A204.1 (cell line): ENCODE results near the gene GNAZ.
"Not testable (repeated sequence)": the region's sequence is repeated elsewhere in the genome, so short reads cannot be mapped to it uniquely, and the experiment has no call there.

Experiments
- FAIRE-seq: peaks from 2 replicates; lab custom pipeline; 2012; peaks lifted over from hg19 to GRCh38; lab: Jason Lieb, UNC

GNAZ gene

GRCh38 chr22:23044570-23044969, 25.7 kb upstream of the GNAZ start:
- FAIRE-seq: no peak

DNA sequence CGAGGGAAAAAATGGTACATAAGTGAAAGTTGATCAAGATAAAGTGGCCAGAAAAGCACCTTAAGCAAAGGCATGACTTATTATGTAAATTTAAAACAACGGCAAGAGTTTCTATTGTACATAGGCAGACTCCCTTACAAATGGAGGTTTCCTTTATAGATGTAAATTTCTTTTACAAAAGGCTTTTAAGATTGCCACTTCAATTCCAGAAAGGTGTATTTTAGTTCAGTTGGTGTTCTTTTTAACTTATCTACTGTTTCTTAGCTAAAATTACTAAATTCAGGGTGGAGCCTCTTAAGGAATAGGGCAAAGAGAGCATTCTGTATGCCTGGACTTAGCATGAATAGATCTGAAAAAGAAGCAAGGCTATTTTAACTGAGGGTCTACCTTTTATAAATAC, 24.9 kb upstream of the GNAZ start:
- FAIRE-seq: no peak

DNA sequence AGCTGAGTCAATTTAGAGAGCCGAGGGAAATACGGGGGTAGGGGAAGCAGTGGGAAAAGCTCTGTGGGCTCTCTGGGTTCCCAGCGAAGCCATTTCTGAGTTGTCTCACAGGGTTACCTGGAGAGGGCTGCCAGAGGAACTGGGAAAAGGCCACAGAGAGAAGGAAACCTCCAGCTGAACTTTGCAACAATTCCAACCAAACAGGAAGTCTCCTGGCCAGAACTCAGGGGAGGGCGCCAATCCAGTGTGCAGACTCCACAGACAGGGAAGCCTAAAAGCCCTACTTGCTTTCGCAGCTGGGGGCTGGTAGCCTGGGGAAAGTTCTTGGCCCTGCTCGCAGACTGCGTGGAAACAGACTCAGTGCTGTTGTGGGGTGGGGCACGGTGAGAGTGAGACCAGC, 23.1 kb upstream of the GNAZ start:
- no peak for FAIRE-seq

- no peak for FAIRE-seq
Observed at GRCh38 chr22:23047742-23048141, 22.6 kb upstream of the GNAZ start.

GRCh38 chr22:23050546-23050945, 19.8 kb upstream of the GNAZ start:
- not testable (repeated sequence) for FAIRE-seq

DNA sequence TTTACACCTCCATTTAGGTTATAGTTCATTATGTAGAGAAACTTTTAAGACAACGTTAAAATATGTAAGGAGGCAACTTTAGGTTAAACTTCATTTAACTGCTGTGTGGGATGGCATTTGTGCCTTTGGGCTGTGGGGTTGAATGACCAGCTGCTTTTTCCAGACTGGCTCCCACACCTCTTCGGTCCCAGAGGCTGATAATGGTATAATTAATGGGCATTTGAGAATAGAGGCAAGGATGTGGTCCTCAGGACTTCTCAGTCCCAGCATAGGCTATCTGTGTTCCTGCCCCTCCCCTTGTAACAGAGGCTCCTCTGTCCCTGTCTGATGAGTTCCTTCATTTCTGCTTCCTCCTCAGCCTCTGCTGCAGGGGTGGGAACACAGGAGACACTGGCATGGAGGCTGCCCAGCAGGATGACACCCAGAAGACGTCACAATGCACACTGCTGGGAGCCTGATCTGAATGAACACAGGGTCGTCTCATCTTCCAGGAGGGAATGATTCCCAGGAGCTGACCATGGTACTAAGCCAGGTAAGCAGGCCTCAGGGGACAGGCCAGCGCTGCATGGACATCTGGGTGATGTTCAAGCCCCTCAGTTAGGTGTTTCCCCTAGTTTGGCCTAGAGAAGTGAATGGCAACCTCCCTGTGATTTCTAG, 17.1 kb upstream of the GNAZ start:
- no peak for FAIRE-seq

- FAIRE-seq: no peak
Observed at GRCh38 chr22:23053912-23054530, 16.3 kb upstream of the GNAZ start.

DNA sequence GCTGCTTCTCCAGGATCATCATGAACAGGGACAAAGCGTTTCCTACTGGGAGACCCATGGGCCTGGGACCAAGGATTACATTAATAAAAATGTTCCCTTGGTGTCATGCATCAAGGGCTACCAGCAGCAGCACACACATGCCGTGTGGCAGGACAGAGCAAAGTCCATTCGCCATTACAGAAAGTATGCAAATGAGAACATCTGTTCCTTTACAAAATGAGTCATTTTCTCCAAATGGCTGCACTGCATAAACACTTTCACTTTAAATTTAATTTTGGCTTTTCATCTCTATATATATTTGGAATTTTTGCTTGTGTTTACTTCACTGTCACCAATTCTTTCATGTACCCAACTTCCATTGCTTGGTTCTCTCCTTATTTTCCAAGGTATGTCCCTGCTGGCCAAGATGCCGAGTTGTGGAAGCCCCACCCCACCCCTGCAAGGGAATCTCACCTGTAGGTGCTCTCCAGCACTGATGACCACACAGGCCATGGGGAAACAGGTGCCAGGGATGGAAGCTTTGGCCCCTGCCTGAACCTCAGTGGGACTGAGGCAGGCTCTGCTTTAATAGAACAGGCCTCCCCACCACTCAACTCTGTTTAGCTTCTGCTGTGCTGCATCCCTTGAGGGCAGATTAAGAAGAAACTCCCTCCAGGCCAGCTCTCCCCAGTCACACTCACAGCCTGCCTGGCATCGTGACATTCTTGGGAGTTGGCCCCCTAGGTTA, 15.6 kb upstream of the GNAZ start:
- FAIRE-seq: no peak

DNA sequence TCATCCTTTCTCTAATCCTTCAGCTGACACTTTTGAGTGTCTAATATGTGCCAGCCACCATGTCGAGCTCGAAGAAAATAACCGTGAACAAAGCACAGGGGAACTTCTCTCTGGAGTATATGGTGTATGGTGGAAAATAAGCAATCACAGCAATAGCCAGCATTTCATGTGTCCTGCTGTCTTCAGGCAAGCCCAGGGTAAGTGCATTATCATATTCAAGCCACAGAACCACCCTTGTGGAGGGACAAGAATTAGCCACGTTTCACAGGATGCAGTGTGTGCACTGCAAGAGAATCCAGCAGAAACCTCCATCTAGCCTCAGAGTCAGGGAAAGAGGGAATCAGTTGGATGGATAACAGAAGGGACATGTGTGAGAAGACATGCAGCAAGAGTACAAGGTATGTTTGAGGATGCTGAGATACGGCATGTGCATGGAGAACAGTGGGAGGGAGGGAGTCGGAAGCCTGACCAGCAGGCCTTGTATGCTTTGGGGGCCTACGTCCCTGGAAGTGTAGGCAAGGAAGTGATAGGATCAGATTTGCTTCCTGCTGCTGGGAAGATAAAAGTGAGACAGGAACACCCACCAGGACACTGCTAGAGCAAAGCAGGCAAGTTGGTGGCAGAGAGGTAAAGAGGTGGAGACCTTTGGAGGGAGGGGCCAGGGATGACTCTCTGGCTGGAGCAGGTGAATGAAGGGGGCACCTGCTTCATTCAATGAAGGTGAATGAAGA, 14.7 kb upstream of the GNAZ start:
- no peak for FAIRE-seq

GRCh38 chr22:23057331-23057730, 13.0 kb upstream of the GNAZ start:
- FAIRE-seq: no peak

DNA sequence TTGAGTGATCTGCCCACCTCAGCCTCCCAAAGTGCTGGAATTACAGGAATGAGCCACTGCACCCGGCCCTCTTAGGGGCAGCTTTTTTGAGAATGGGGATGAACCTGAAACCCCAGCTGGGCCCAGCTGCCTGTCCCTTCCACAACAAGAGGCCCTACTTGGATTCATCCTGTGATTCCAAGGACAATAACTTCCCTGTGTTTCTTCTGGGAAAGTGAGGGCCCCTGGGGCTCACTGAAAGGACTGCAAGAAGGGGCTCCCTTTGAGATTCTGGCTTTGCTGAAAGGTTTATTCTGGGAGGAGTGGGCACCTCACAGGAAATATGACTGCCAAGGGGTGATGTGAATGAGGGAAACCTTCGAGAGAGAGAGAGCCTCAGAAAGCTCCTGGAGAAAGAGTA, 12.3 kb upstream of the GNAZ start:
- no peak for FAIRE-seq

DNA sequence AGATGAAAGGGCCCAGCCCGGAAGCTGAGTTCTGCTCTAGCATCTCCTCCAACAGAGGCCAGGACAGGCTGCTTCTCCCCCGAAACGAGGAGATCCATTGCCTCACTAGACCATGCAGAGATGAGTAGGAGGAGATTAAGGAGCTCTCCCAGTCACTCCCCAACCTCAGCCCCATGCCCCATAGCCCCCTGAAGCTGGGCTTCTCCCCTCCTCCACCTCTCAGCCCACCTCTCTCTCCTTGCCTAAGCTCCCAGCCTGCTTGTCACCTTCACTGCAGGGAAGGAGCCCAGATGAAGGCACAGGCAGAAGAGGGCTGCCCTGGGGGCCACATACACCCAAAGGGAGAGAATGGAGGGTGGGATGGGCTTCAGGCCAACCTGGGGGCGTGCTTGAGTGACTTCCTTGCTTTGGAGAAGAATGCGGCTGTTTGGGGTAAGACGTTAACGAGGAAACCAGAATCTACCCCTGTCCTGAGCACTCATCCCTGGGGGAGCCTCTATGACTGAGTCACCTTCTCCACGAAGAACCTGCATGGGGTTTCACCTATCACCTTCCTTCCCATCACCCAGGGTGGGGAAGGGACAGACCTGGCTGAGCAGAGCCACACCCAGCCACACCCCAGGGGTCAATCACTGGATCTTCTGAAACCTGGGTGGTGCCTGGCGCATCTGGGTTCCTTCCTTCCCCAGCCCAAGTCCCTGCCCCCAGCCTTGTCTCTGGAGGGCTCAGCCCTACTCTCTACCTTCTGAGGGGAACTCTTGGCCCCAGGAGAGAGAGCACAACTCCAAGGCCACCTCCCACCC, 11.6 kb upstream of the GNAZ start:
- FAIRE-seq: no peak

DNA sequence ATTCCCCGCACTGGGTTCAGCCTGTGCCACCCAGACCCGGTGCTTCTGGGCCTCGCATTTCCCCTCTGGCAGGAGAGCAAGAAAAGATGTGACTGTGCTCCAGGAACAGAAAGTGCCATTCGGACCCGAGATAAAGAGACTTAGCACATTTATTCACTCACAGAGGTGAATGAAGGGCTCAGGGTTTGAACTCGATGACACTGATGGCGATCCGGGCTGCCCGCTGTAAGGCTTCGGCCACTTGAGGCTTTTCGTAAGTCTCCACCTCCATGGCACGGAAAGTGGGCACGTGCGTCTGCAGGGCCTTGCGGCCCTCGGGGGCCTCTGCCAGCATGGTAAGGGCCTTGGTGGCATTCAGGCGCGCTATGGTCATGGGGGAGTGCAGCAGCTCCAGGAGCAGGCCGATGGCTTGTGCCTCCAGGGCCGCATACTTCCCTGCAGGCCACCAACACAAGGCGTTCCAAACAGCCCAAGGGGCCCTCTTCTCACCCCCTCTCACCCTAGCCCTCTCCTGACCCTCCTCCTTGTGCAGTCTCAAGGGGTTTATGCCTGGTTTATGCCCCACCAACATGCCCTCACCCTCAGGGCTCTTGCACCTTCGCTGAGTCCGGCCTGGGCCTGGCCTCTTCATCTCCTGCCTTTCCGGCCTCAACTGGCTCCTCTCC, 10.9 kb upstream of the GNAZ start:
- FAIRE-seq: no peak

GRCh38 chr22:23060612-23061400, 9.5 kb upstream of the GNAZ start:
- FAIRE-seq: no peak

GRCh38 chr22:23061471-23062280, 8.6 kb upstream of the GNAZ start:
- no peak for FAIRE-seq

- FAIRE-seq: no peak
Observed at GRCh38 chr22:23062616-23063538, 7.4 kb upstream of the GNAZ start.

DNA sequence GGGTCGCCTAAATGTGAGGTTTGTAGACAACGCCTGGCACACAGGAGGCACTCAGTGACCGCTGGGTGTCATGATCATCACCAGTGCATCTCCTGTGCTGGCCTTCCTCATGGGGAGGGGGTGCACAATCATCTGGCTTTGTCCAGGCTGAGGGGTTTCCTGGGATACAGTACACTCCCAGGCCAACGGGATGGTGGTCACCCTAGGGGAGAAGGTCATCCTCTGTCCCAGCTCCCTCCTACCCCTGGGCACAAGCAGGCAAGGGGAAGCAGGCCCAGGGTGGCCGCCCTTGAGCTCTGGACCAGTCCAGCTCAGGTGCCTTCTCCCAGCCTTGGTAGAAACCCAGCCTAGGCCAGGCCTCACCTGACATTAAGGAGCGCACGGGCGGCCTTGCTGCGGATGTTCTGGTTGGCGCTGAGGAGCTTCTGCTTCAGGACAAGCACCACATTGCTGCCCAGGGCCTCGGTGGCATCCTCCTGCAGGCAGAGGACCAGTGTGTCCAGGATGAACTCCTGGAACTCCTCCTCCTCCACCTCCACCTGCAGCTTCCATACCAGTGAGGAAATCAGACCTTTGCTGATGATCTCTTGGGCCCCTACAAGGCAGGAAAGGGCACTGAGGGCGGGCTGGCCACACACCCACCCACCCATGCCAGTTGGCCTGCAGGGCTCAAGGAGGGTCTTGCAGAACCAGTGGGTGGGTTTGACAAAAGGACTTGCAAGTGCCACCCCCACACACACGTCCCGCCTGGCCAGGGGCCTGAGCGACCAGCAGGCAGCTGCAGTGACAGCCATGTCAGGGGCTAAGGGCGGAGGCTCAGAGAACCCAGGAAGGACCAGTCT, 6.6 kb upstream of the GNAZ start:
- FAIRE-seq: no peak
